AG04450 (cell line): ENCODE results near the gene RAPGEF5. TPM values are rescaled to one million over a fixed set of nuclear protein-coding genes. Genes with fewer than 3 reads are reported as not detected.

Experiments used
- CTCF ChIA-PET: fragments of 300-600, 350-600 bp; formaldehyde crosslinking; extraction: SDS; loops from one replicate; lab custom pipeline; 2022; ENCODE audit warnings: antibody characterized with exemption, inconsistent platforms; lab: Charles Lee
- POLR2A ChIA-PET: fragments of 350-600 bp; formaldehyde crosslinking; extraction: SDS; loops from one replicate; lab custom pipeline; 2021; ENCODE audit warnings: antibody characterized with exemption, inconsistent platforms; lab: Yijun Ruan, JAX
- DNase-seq: peaks from one replicate; pipeline ENCODE4 v3.0.0-alpha.2; 2011; ENCODE audit warnings: low read depth, low spot score
- H3K27ac ChIP-seq: one replicate; pipeline ENCODE4 v1.5.1; 2012; ENCODE audit warnings: low read depth, low read length, control low read depth
- H3K27me3 ChIP-seq: one replicate; pipeline ENCODE4 v1.6.0; 2012; ENCODE audit warnings: low read length; ENCODE audit not compliant: control insufficient read depth, insufficient read depth
- H3K4me3 ChIP-seq: 2 replicates; pipeline ENCODE4 v1.5.1; 2011; ENCODE audit warnings: mild to moderate bottlenecking, low read depth, low read length, control low read depth
- H3K9me3 ChIP-seq: 2 replicates; pipeline ENCODE4 v1.5.1; 2012; ENCODE audit warnings: low read length; ENCODE audit not compliant: control insufficient read depth, insufficient read depth
- polyA minus RNA-seq: library from RNA; depleted of rRNA, polyadenylated mRNA; stranded (reverse); fragments of >200 nt; gene quantifications from 2 replicates; pipeline ENCODE4 v1.2.3, GENCODE V29; 2011; rRNA and poly(A)+ RNA removed
- polyA plus RNA-seq: library from polyadenylated mRNA; depleted of rRNA; stranded (reverse); fragments of >200 nt; gene quantifications from 2 replicates; pipeline ENCODE4 v1.2.3, GENCODE V29; 2011; rRNA removed
- TF ChIP-seq, protein P1 (sequence below): IDR thresholded peaks from 2 replicates; pipeline ENCODE4 v1.5.1; 2011; ENCODE audit warnings: low read depth, low read length, control low read depth, inconsistent platforms

Gene RAPGEF5, protein sequence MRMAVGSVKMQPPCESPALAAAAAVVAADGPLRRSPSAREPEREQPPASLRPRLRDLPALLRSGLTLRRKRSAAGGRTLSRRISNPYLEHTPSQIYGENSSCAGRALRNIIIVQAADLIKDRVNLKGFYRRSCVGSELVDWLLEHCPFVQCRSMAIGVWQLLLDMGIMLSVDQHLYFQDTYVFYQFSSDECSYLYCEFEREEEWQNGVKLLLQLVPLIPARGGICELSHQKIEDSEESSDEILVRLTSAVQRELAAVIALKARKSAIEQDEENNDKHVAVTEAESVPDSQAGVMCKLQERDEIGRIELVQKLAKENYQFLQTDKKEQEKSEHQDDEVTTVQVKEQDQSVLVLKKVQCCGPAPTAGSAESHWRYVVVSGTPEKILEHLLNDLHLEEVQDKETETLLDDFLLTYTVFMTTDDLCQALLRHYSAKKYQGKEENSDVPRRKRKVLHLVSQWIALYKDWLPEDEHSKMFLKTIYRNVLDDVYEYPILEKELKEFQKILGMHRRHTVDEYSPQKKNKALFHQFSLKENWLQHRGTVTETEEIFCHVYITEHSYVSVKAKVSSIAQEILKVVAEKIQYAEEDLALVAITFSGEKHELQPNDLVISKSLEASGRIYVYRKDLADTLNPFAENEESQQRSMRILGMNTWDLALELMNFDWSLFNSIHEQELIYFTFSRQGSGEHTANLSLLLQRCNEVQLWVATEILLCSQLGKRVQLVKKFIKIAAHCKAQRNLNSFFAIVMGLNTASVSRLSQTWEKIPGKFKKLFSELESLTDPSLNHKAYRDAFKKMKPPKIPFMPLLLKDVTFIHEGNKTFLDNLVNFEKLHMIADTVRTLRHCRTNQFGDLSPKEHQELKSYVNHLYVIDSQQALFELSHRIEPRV
- polyA plus RNA-seq (0.16 and 0.22 TPM in 2 replicates), polyA minus RNA-seq (0.46 and 1.4 TPM in 2 replicates)

DNA sequence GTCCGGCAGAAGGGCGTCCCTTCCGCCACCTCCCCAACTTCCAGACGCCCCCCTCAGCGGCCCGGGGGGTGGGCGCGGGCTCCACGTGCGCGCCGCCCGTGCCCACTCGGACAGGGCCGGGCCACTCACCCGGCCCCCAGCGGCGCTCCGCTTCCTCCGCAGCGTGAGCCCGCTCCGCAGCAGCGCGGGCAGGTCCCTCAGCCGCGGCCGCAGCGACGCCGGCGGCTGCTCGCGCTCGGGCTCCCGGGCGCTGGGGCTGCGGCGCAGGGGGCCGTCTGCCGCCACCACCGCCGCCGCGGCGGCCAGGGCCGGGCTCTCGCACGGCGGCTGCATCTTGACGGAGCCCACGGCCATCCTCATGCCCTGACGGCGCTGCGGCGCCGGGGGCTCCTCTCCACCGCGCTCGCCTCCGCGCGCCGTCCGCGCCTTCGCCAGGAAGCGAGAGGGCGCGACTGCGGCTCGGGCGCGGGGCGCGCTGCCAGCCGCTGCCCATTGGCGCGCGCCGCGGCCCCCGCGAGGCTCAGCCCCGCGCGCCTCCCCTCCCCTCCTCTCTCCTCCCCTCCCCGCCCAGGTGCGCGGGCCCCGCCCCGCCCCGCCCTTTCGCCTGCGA is at the start of gene RAPGEF5:
Gene RAPGEF5 (minus strand): TSS at position 454 of the 610 bp plus-strand sequence. CDS start 94 bp downstream, at position 360.
- CTCF ChIA-PET = interaction anchor here (0.7 kb wide), 1 partner anchor 12 kb away, joined by 3 read pairs; no protein-coding TSS in a partner anchor
- TF ChIP-seq, protein P1, sequence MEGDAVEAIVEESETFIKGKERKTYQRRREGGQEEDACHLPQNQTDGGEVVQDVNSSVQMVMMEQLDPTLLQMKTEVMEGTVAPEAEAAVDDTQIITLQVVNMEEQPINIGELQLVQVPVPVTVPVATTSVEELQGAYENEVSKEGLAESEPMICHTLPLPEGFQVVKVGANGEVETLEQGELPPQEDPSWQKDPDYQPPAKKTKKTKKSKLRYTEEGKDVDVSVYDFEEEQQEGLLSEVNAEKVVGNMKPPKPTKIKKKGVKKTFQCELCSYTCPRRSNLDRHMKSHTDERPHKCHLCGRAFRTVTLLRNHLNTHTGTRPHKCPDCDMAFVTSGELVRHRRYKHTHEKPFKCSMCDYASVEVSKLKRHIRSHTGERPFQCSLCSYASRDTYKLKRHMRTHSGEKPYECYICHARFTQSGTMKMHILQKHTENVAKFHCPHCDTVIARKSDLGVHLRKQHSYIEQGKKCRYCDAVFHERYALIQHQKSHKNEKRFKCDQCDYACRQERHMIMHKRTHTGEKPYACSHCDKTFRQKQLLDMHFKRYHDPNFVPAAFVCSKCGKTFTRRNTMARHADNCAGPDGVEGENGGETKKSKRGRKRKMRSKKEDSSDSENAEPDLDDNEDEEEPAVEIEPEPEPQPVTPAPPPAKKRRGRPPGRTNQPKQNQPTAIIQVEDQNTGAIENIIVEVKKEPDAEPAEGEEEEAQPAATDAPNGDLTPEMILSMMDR = no peak
- POLR2A ChIA-PET = no interaction called here
- no peak within 1 kb of the TSS for H3K27ac ChIP-seq
- peaks cover 3% of the 10 kb centered on the region for H3K27me3 ChIP-seq
- peak within 1 kb of the TSS; percentile 39 for H3K4me3 ChIP-seq
- DNase-seq = no peak
- no peaks in the 10 kb centered on the region for H3K9me3 ChIP-seq

DNA sequence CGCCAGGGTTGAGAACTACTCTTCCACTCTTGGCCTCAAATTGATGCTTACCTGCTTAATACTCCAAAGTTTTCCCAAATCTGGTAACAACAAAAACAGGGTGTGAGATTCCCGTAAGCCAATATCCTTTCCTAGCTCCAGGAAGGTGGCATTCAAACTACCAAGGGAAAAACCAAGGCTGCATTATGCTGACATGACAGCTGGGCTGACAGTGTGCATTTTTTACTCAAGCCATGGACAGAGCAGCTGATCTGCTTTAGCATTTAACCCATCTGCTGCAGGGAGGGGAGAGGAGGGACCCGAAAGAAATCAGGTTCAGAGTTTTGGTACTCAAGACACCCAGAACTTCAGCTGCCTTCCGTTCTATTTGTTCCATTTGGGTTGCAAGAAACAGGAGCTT is 49.8 kb upstream of the RAPGEF5 start:
- CTCF ChIA-PET = no interaction called here
- DNase-seq = no peak
- POLR2A ChIA-PET = no interaction called here

DNA sequence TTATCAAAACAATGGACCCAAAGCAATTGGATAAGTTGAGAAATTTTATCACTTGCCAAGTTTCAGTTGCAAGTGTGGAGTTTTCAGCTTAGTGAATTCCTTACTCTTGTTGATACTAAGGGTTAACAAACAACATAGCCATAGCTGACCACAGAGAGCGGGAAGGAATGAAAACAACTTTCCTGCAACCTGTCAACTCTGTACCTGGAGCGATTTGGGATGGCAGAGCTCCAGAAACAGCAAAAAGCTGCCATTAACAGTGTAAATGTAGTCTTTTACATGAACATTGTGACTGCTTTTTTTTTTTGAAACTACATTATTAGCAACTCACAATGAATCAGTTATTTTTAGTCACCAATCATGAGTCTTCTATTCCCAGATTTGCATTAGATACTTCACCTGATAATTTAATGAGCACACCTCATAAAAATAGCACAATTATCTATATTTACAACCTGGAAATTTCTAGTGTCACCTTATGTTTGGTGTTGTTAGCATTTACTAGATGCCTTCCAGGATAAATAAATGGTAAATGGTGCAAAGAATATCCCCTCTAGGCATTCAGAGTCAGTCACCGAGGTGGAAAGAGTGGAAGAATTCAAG is 47.6 kb upstream of the RAPGEF5 start:
- DNase-seq = no peak
- no peak overlapping the region for H3K27ac ChIP-seq
- ChIA-PET CTCF (interaction anchor here (1.6 kb wide), 1 partner anchor 301 kb away, joined by 3 read pairs; no protein-coding TSS in a partner anchor), POLR2A (no interaction called here)
- no peak overlapping the region for H3K4me3 ChIP-seq
- TF ChIP-seq, protein P1 = no peak
- no peaks in the 10 kb centered on the region for H3K27me3 ChIP-seq
- H3K9me3 ChIP-seq = no peaks in the 10 kb centered on the region

More for the DNA sequence above, 49.8 kb upstream of the RAPGEF5 start:
- Histone ChIP-seq H3K4me3 (no peak overlapping the region), H3K27me3 (no peaks in the 10 kb centered on the region), H3K9me3 (no peaks in the 10 kb centered on the region), H3K27ac (no peak overlapping the region)
- TF ChIP-seq, protein P1 = no peak

DNA sequence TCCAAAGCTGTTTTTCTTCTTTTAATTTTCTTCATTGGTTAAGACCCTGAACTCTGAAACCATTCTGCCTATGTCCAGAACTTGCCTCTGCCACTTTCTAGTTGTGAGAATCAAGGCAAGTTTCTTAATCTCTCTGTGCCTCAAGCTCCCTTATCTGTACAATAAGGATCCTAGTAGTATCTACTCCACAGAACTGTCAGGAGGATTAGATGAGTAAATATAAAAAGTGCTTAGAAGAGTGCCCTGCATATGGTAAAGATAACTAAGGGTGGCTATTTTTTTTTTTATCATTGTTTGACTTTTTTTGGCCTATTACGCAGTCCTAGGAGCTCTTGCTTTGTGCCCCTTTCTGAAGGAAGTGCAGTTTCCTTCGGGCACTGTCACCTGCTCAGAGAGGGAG is 46.4 kb upstream of the RAPGEF5 start:
- no peak for DNase-seq
- H3K4me3 ChIP-seq = no peak overlapping the region
- H3K27ac ChIP-seq = no peak overlapping the region
- CTCF ChIA-PET = interaction anchor here (1.2 to 1.6 kb wide), 2 partner anchors 294 to 300 kb away, joined by 3 read pairs; no protein-coding TSS in a partner anchor
- POLR2A ChIA-PET = no interaction called here
- TF ChIP-seq, protein P1 = no peak
- H3K9me3 ChIP-seq = no peaks in the 10 kb centered on the region
- H3K27me3 ChIP-seq = no peaks in the 10 kb centered on the region
